Uterus (tissue), 4 donors: Measurements from ENCODE around the gene TPPP. TPM values are rescaled to one million over a fixed set of nuclear protein-coding genes. Genes with fewer than 3 reads are reported as not detected.

Source experiments
- DNase-seq, 2 donors: peaks; one replicate each; pipeline ENCODE4 v3.0.0-alpha.2; 2019 to 2020
- H3K27ac ChIP-seq, 2 donors: fragments of 200-600 bp; sonication (generic); 1 replicate in 1 of 2; 2 replicates in 1 of 2; pipeline ENCODE4 v1.5.1; 2016 to 2018
- H3K27me3 ChIP-seq, 2 donors: fragments of 200-600 bp; sonication (generic); one replicate each; pipeline ENCODE4 v1.5.1; 2018 to 2019; ENCODE audit warnings: control low read depth in 1 of 2
- H3K36me3 ChIP-seq, 2 donors: fragments of 200-600 bp; sonication (generic); one replicate each; pipeline ENCODE4 v1.5.1; 2019; ENCODE audit warnings: control low read depth in 1 of 2
- H3K4me1 ChIP-seq, 2 donors: fragments of 200-600 bp; sonication (generic); one replicate each; pipeline ENCODE4 v1.5.1; 2018 to 2019; ENCODE audit warnings: control low read depth in 1 of 2
- H3K4me3 ChIP-seq, 2 donors: fragments of 200-600 bp; sonication (generic); 1 replicate in 1 of 2; 2 replicates in 1 of 2; pipeline ENCODE4 v1.5.1; 2018 to 2019; ENCODE audit warnings: mild to moderate bottlenecking in 1 of 2
- H3K9me3 ChIP-seq, 2 donors: fragments of 200-600 bp; sonication (generic); one replicate each; pipeline ENCODE4 v1.5.1; 2019; ENCODE audit warnings: control low read depth in 1 of 2
- POLR2A ChIP-seq, 2 donors: fragments of 450-650 bp; IDR thresholded peaks; one replicate each; pipeline ENCODE4 v1.6.1; 2016; ENCODE audit warnings: antibody characterized with exemption in 2 of 2, mild to moderate bottlenecking in 1 of 2, moderate library complexity in 1 of 2
- intact Hi-C: fragments of 100-400 bp; cut with DNase I; formaldehyde crosslinking; loops from one replicate; pipeline ENCODE4 v1.15.1; 2023; ENCODE audit warnings: low total_unique reads
- total RNA-seq, 4 donors: library from RNA; depleted of rRNA in 3 of 4; stranded (reverse); fragments of >200 nt in 3 of 4; gene quantifications; one replicate each; pipeline versions ENCODE4 v1.1.0 to v1.2.4, GENCODE V29; 2014 to 2023
- TF ChIP-seq, protein P1 (sequence below), 4 experiments: fragments of 200-600 bp in 2 of 4; fragments of 450-650 bp in 2 of 4; sonication (generic) in 2 of 4; IDR thresholded peaks; one replicate each; pipeline ENCODE4 v1.5.1; 2016 to 2019; ENCODE audit warnings: antibody characterized with exemption in 4 of 4, mild to moderate bottlenecking in 2 of 4, moderate library complexity in 1 of 4
- donor health status: DM: yes; HTN: yes; CAD: no.

Gene TPPP
- total RNA-seq, 4 donors from 2014 or later: 0.26 to 8.0 (median 1.0) TPM

DNA sequence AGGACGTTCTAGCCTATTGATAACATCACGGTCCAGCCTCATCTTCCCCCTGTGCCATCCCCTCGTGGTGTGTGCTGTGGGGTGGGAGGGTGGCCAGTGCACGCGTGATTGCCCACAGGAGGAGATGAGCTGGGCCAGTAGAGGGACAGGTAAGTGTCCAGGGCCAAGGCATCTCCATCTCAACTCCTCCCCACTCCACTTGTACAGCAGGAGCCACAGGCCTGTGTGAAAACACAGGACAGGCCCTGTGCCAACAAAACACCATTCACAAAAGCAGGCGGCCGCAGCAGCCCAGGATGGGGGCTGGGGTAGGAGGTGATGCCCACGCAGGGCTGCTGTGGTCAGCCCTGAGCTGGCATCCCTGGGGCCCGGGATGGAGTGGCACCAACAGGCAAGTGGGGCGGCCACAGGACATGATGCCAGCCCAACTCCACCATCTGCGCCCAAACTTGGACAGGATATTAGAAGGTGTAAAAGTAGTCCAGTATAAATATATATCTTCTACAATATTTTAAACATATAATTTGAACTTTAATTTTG is 32.6 kb downstream of the TPPP start:
- no peak overlapping the region for H3K4me3 ChIP-seq
- TF ChIP-seq, protein P1, sequence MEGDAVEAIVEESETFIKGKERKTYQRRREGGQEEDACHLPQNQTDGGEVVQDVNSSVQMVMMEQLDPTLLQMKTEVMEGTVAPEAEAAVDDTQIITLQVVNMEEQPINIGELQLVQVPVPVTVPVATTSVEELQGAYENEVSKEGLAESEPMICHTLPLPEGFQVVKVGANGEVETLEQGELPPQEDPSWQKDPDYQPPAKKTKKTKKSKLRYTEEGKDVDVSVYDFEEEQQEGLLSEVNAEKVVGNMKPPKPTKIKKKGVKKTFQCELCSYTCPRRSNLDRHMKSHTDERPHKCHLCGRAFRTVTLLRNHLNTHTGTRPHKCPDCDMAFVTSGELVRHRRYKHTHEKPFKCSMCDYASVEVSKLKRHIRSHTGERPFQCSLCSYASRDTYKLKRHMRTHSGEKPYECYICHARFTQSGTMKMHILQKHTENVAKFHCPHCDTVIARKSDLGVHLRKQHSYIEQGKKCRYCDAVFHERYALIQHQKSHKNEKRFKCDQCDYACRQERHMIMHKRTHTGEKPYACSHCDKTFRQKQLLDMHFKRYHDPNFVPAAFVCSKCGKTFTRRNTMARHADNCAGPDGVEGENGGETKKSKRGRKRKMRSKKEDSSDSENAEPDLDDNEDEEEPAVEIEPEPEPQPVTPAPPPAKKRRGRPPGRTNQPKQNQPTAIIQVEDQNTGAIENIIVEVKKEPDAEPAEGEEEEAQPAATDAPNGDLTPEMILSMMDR (IDR thresholded peaks at IDR 0.05): no peak
- TF ChIP-seq POLR2A (IDR thresholded peaks at IDR 0.05): no peak
- no peaks in the 10 kb centered on the region for H3K9me3 ChIP-seq
- no peak overlapping the region for H3K27ac ChIP-seq
- no peaks in the 10 kb centered on the region for H3K4me1 ChIP-seq
- DNase-seq: no peak
- no peaks in the 10 kb centered on the region for H3K36me3 ChIP-seq
- intact Hi-C loops: no loop called here
- no peaks in the 10 kb centered on the region for H3K27me3 ChIP-seq

DNA sequence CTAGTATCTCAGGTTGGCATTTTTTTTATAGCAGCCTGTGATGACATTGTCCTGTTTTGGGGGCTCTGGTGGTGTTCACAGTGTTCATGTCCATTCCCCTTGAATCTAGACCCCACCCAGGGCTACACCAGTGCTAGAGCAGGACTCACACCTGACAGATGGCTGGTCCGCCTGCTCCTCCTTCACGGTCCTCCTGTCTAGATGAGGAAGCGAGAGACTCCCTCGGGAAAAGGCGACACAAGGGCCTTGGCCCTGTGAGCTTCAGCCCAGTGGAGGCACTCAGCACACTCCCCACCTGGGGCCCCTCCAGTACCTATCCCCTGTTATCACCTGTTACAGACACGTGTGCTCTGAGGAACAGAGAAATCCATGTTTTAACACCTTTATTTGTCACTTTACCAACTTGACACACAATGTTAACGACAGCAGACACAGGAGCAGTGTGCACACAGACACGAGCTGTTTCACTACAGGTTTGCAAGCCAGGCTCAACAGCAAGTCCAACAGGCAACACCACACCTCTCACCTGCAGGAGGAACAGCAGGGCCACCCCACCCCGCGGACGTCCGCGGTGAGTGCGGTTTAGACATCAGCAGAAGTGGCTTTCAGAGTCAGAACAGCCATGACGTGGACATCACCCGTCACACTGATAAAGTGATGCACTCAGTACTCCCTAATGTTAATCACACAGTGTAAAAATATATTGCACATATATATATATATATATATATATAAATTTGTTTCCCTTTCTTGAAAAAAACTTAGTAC is 33.5 kb downstream of the TPPP start:
- H3K4me1 ChIP-seq: no peaks in the 10 kb centered on the region
- intact Hi-C loops: no loop called here
- H3K27me3 ChIP-seq: no peaks in the 10 kb centered on the region
- no peak overlapping the region for H3K4me3 ChIP-seq
- H3K27ac ChIP-seq: no peak overlapping the region
- DNase-seq: no peak
- H3K9me3 ChIP-seq: no peaks in the 10 kb centered on the region
- TF ChIP-seq, protein P1 (IDR thresholded peaks at IDR 0.05): no peak
- TF ChIP-seq POLR2A (IDR thresholded peaks at IDR 0.05): no peak
- H3K36me3 ChIP-seq: no peaks in the 10 kb centered on the region

DNA sequence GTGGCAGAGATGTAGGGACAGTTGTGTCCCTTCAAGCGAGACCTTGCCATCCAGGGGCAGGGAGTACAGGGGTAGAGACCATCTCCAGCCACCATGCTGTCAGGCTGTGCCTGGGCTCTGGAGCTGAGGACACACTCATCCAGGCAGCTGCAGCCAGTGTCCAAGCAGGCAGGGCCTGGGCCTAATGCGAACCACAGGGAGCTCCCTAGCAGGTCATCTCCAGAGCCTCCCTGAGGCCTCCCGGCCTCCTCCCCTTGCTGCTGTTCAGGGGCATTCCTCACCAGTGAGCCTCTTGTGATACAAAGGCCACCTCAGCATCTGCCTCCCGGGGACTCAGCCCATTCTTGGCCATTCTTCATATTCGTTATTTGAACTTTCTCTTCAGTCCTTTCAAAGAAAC is 35.0 kb downstream of the TPPP start:
- TF ChIP-seq, protein P1 (IDR thresholded peaks at IDR 0.05): no peak
- no peak overlapping the region for H3K27ac ChIP-seq
- no peaks in the 10 kb centered on the region for H3K36me3 ChIP-seq
- H3K9me3 ChIP-seq: no peaks in the 10 kb centered on the region
- no peak for DNase-seq
- H3K4me3 ChIP-seq: no peak overlapping the region
- no peaks in the 10 kb centered on the region for H3K27me3 ChIP-seq
- no peaks in the 10 kb centered on the region for H3K4me1 ChIP-seq
- intact Hi-C loops: no loop called here

DNA sequence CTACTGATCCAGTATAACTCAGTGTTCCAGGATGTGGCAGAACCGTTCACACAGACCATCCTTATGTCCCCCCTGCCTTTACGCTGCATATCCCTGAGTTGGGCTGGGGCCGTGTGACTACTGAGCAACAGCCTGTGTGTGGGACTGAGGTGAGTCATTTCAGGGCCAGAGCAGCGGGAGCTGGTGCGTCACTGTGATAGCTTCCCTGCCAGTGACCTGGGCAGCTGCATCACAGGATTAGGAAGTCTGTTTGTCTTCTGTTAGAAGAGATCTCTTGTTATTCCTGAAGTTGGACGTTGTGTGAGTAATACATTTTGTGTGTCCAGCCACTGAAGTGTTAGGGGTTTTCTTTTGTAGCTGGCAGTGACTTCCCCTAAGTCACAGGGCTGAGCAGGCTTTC is 35.6 kb downstream of the TPPP start:
- Histone ChIP-seq H3K4me3 (no peak overlapping the region), H3K4me1 (no peaks in the 10 kb centered on the region), H3K27ac (no peak overlapping the region), H3K27me3 (no peaks in the 10 kb centered on the region), H3K36me3 (no peaks in the 10 kb centered on the region), H3K9me3 (no peaks in the 10 kb centered on the region)
- intact Hi-C loops: no loop called here
- TF ChIP-seq POLR2A (IDR thresholded peaks at IDR 0.05): no peak
- TF ChIP-seq, protein P1 (IDR thresholded peaks at IDR 0.05): no peak
- DNase-seq: no peak

DNA sequence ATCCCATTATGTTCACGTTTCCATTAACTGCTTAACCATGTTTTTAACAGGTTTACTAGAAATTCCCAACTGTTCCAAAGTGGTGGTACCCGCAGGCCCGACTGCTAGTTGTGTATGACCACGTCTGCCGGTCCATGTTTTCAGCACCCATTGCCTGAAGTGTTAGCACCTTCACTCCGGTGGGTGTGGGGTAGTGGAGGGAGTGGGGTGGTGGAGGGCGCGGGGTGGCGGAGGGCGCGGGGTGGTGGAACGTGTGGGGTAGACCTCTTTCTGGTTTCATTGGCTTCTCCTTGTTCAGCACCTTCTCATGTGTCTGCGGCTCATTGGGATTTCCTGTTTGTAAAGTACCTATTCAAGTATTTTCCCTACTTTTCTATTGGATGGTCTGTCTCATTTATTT is 37.7 kb downstream of the TPPP start:
- Histone ChIP-seq H3K27me3 (no peaks in the 10 kb centered on the region), H3K27ac (no peak overlapping the region), H3K4me1 (no peaks in the 10 kb centered on the region), H3K9me3 (no peaks in the 10 kb centered on the region), H3K36me3 (no peaks in the 10 kb centered on the region), H3K4me3 (no peak overlapping the region)
- intact Hi-C loops: no loop called here
- TF ChIP-seq POLR2A (IDR thresholded peaks at IDR 0.05): no peak
- TF ChIP-seq, protein P1 (IDR thresholded peaks at IDR 0.05): no peak
- no peak for DNase-seq
